Hematopoietic multipotent progenitor cell treated with erythropoietin and hydrocortisone succinate and interleukin-3 and kit ligand, for 8 days (in vitro differentiated cells): ENCODE measurements around the gene CLPTM1.
"Not testable (repeated sequence)": the region's sequence is repeated elsewhere in the genome, so short reads cannot be mapped to it uniquely, and the experiment has no call there.

Experiments used
- DNase-seq: peaks from one replicate; pipeline ENCODE4 v3.0.0-alpha.2; 2015

CLPTM1 gene

DNA sequence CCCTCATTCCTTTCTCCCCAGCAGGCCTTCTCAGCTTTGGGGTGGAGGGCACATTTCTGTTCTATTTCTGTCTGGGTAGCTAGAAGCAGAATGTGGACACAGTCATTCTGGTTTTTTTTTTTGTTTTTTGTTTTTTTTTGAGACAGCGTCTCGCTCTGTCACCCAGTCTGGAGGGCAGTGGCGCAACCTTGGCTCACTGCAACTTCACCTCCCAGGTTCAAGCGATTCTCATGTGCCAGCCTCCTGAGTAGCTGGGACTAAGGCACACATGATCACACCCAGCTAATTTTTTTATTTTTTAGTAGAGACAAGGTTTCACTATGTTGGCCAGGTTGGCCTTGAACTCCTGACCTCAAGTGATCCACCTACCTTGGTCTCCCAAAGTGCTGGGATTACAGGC, 20.3 kb downstream of the CLPTM1 start:
- DNase-seq: no peak

DNA sequence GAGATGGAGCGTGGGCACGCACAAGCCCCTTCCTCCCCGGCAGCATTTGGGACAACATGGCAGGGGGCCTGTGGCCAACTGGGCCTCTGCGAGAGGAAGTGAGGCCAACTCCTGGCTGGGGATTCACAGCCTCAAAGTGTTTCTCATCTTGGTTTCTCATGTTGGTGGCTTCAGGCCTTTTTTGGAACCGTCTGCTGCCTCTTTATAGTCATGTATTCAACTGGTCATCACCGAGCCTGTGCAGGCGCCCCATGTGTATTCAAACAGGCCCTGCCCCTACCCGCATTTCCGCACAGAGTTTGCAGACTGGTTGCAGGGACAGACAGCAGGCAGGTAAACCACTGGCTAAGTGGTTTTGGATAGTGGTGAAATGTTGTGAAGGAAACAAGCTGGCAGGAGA, 28.8 kb downstream of the CLPTM1 start:
- no peak for DNase-seq

DNA sequence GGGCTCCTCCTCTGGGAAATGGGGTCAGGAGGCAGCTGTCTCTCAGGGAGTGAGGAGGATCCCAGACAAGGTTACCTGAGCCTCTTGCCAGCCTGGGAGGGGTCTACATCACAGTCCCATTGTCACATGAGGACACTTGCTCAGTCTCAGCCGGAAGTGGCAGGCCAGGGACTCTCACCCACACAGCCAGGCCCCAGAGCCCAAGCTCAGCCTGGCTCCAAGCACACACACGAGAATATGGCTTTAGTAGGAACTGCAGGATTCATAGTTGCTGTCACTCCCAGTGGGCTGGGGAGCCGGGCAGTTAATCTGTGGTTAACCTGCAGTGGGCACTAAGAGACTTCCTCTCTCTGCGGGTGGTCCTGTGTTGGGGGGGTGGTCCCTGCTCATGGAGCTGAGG, 30.3 kb downstream of the CLPTM1 start:
- DNase-seq: no peak

- DNase-seq: no peak
Observed at GRCh38 chr19:44986389-44986788, 31.2 kb downstream of the CLPTM1 start.

DNA sequence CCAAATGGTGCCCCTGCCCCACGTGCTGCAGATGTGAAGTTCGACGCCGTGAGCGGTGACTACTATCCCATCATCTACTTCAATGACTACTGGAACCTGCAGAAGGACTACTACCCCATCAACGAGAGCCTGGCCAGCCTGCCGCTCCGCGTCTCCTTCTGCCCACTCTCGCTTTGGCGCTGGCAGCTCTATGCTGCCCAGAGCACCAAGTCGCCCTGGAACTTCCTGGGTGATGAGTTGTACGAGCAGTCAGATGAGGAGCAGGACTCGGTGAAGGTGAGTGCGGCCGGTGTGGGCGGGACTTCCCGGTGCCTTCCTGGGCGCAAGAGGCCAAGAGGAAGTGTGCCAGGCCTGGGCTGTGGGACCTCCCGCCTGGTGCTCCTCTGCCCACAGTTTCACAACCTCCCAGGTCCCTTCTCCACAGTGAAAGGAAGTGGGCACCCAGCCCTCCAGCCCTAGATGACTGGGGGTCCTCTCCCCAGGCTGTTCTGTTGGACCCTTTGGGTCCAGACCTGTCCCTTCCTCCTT, 32.0 kb downstream of the CLPTM1 start:
- no peak for DNase-seq

DNA sequence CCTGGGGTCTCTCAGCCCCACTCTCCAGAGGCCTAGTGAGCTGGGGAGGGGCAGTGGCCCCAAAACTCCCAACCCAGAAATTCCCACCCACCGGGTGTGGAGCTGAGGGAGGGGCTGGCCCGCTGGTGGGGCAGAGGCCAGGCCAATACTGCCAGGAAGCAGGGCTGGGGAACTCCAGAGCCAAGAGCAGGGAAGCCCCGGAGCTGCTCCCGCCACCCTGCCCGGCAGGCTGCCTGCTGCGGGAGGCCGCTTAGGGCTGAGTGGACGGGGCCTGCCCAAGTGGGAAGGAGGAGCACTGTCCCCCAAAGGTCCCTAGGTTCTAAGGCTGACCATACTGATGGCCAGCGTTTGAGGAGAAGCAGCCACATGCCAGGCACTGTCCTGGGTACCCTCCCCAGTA, 33.1 kb downstream of the CLPTM1 start:
- no peak for DNase-seq

DNA sequence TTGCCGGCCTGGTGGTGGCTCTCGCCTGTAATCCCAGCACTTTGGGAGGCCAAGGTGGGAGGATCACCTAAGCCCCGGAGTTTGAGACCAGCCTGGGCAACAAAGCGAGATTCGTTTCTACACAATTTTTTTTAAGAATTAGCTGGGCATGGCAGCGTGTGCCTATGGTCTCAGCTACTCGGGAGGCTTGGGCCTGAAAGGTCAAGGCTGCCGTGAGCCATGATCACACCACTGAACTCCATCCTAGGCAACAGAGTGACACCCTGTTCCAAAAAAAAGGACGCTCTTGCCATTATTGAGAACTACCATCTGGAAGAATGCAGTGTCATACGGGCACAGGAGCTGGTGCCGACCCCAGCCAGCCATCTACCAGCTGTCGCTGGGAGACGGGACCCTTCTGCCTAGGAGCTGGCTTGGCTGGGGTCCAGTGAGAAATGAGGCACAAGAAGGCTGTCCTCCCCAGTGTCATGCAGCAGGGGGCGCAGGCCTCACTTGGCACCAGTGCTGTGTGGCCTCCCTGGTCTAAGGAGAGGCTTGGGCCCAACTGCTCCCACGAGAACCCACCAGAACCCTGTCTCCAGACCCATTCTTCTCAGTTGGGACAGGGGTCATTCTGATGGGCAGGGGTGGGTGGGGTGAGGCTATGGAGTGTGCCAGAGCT, 33.8 kb downstream of the CLPTM1 start:
- DNase-seq: peak; percentile 76

DNA sequence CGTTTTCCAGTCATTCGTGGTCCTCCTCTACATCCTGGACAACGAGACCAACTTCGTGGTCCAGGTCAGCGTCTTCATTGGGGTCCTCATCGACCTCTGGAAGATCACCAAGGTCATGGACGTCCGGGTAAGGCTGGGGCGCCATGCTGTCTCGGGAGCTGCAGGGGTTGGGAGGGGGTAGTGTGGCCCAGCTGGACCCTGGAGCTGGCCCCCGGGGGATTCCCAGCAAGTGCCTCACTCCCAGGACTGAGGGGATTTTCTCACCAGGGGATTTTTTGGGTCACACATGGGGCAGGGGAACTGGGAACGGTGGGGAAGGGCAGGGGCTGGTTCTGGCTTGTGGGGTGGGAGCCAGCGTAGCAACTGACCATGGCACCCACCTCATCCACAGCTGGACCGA, 35.3 kb downstream of the CLPTM1 start:
- DNase-seq: no peak

DNA sequence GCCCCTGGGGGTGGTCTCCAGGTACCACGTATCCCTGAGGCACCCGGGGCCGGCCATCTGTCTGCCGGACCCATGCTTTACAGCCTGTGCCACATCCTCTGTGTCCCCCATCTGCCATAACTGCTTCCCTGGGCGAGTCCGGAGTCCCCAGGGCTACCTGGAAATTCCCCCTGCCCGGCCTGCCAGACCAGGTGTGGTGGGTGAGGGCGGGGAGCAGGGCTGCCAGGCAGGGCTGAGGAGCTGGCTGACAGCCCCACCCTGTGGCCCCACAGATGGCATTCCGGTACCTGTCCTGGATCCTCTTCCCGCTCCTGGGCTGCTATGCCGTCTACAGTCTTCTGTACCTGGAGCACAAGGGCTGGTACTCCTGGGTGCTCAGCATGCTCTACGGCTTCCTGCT, 35.8 kb downstream of the CLPTM1 start:
- DNase-seq: no peak

DNA sequence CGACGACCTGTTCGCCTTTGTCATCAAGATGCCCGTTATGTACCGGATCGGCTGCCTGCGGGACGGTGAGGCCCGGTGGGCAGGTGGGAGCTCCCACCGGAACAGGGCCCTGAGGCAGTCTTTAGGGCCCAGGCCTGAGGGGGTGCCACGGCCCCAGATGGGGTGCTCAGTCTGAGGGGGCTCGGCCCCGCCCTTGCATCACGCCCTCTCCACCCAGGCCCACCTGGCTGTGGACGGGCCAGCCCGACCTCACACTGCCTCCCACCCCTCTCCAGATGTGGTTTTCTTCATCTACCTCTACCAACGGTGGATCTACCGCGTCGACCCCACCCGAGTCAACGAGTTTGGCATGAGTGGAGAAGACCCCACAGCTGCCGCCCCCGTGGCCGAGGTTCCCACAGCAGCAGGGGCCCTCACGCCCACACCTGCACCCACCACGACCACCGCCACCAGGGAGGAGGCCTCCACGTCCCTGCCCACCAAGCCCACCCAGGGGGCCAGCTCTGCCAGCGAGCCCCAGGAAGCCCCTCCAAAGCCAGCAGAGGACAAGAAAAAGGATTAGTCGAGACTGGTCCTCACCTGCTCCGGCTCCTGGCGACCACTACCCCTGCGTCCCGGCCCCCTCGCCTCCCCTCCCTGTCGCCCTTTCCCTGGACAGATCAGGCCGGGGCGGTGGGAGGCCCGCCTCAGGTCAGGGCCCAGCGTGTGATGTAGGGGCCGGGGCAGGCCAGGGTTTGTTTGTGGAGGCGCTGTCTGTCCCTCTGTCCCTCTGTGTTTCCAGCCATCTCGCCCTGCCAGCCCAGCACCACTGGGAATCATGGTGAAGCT, 37.4 kb downstream of the CLPTM1 start:
- no peak for DNase-seq

- DNase-seq: no peak
Observed at GRCh38 chr19:44993526-44993925, 38.3 kb downstream of the CLPTM1 start.

DNA sequence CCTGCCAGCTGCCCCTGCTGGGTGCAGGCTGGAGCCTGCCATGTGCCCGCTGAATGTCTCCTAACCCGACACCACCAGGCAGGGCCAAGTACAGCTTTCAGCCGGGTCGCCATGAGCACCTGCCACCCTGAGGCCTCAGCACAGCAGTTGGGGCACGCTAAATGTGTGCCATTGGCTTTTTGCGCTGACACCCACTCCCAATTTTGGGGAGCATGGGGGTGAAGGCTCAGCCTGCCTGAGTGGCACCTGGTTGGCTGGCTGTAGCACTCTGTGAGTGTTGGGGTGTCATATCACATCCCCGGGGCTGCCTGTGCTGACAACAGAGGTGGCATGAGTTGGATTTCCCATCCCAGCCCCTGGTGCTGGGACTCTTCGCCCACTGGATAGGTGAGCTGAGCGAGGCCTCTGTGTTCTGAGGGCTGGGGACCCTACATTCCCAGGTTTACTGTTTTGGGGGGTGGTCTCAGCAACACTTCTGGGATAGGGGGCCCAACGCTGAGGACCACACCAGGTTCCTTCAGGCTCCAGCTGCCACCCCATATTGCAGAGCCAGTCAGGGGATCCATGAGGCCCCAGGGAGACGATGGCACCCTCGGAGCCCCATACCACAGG, 38.9 kb downstream of the CLPTM1 start:
- no peak for DNase-seq

DNA sequence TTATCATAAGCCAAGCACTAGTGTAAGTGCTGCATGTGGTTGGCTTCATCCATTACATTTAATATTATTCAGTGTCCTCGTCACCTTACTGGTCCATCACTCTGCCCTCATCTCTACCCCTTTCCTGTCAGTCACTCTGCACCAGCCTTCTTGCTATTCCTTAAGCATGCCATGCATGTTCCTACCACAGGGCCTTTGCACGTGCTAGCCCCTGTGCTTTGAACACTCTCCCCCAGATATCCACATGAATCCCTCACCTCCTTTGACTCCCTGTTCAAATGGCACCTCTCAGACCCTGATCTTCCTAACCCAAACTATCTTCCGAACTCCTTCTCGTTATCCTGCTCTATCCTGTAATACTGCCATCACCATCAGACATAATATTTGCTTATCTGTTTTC, 42.8 kb downstream of the CLPTM1 start:
- no peak for DNase-seq

GRCh38 chr19:44999131-44999925, 44.1 kb downstream of the CLPTM1 start:
- DNase-seq: not testable (repeated sequence)

GRCh38 chr19:45000665-45001064, 45.5 kb downstream of the CLPTM1 start:
- not testable (repeated sequence) for DNase-seq

DNA sequence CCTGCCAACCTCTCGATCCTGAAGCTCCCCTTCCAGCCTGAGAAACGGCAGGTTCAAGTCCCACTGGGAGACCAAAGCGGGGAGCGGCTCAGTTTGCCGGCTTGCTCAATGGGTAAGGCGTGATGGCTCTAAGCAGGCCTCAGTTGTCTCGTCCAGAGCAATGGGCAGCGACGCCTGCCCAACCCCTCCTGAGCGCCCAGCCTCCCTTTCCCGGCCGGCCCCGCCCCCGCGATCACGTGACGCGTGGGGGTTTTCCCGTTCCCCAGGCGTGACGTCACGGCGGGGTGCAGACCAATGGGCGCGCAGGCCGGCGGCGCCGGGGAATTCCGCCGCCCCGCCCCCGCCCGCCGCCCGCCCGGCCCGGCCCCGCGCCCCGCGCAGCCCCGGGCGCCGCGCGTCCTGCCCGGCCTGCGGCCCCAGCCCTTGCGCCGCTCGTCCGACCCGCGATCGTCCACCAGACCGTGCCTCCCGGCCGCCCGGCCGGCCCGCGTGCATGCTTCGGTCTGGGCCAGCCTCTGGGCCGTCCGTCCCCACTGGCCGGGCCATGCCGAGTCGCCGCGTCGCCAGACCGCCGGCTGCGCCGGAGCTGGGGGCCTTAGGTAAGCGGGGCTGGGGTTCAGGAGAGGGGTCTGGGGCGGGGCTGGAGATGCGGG, 46.0 kb downstream of the CLPTM1 start, which contains the start of gene RELB:
Gene RELB, plus strand, starts transcription at position 378 of the 653 bp plus-strand sequence. Its CDS starts 116 bp downstream, at position 494.
- DNase-seq: peak; percentile 87

GRCh38 chr19:45003485-45003884, 48.3 kb downstream of the CLPTM1 start:
- DNase-seq: no peak

DNA sequence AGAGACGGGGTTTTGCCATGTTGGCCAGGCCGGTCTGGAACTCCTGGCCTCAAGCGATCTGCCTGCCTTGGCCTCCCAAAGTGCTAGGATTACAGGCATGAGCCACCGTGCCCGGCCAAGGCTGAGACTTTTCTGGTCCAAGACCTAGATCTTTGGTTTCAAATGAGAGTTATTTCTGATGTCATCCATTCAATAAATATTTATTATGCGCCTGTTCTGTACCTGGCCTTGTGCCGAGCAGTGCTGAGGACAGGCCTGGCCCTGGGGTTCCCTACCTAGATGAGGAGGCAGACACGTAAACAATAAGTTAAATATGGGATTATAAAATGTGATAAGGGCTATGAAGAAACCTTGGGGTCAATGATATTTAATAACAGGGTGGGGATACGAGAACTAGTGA, 50.6 kb downstream of the CLPTM1 start:
- DNase-seq: no peak

DNA sequence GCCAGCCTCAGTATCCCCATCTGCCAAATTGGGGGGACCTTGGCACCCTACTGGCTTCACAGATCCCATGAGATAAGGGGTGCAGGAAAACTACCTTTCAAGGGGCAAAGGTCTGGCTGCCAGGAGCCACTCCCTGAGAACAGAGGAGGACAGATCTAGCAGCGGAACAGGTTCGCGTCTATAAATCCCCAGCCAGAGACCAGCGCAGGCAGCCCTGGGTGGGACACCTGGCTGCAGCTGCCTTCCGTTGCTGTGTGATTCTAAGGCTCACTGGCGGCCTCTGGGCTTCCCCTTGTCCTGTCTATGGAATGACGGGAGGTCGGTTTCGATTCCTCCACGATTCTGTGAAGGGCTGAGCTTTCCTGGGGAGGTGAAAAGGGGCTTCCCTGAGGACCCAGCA, 53.4 kb downstream of the CLPTM1 start:
- no peak for DNase-seq

DNA sequence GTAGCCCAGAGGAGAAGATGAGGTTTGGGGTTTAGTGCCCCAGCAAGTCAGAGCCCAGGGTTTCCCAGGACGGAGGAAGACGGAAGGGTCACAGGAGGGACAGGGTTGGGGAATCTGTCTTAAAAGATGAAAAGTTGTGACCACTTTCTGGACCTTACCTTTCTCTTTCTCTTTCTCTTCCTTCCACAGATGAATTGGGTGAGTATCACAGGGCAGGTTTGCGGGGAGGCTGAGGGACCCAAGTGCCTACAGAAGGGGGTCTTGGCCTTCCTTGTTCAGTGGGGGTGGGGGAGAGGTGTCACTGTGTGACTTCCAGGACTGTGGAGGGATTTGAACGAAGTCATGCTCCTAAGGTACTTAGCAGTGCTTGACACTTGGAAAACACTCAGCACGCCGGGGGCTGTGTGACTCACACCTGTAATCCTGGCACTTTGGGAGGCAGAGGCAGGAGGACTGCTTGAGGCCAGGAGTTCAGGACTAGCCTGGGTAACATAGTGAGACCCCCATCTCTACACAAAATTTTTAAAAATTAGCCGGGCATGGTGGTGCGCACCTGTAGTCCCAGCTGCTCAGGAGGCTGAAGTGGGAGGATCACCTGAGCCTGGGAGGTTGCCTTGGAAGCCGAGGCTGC, 54.6 kb downstream of the CLPTM1 start:
- no peak for DNase-seq

DNA sequence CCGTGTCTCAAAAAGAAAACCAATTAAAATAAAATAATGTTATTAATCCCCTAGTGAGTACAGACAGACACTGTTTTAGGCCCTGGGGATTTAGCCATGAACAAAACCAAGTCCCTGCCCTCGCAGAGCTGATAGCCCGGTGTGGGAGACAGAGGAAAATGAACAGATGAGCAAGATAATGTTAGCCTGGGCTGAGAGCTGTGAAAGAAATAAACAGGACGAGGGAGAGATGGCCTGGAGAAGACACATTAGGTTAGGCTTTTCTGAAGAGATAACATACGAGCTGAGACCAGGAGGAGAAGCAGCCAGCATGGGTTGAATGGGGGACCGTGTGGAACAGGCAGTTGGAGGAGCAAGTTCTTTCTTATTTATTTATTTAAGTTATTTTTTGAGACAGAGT, 55.1 kb downstream of the CLPTM1 start:
- DNase-seq: peak; percentile 16

DNA sequence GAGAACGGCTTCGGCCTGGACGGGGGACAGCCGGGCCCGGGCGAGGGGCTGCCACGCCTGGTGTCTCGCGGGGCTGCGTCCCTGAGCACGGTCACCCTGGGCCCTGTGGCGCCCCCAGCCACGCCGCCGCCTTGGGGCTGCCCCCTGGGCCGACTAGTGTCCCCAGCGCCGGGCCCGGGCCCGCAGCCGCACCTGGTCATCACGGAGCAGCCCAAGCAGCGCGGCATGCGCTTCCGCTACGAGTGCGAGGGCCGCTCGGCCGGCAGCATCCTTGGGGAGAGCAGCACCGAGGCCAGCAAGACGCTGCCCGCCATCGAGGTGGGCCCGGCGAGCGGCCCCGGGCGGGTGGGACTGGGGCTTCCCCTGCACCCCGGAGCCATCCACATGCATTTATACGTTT, 56.8 kb downstream of the CLPTM1 start:
- no peak for DNase-seq
